Superior temporal gyrus (tissue), 1 donor: ENCODE measurements around the gene LUC7L.

ENCODE experiments used
- DNase-seq: peaks from one replicate; pipeline ENCODE4 v3.0.0-alpha.2; 2016; ENCODE audit errors: extremely low spot score

The LUC7L gene

DNA sequence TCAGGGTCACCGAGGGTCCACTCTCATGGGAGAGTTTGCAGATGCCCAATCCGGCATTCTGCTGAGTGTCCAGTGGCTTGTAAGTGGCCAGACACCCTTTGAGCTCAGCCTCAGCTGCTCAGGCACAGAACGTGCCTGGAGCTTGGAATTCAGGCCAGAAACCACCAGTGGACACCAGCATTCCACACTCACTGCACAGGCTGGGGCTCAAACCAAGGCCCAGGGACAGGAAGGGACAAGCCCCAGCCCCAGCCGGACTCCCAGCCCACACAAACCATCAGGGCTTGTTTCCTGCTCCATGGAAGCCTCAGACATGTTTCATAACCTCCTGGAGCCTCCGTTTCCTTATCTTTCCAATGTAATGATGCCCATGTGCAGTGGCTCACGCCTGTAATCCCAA lies 85.8 kb downstream of the LUC7L start:
- DNase-seq = no peak

DNA sequence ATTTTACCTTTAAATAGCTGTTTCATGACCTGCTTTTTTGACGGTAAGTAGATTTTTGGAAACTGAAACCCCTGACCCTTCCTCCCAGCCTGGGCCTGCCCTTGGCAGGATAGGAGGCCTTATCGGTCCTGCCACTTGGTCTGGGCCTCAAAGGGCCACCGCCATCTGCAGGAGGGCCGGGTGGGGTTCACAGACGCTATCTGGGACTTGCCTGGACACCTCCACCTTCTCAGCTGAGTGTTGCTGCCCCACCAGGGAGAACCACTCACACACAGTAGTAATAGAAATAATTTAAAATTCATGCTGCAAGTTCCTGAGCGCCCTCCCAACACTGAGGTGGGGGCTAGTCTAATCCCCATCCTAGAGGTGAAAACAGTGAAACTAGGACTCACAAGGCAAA lies 86.2 kb downstream of the LUC7L start:
- DNase-seq = no peak

DNA sequence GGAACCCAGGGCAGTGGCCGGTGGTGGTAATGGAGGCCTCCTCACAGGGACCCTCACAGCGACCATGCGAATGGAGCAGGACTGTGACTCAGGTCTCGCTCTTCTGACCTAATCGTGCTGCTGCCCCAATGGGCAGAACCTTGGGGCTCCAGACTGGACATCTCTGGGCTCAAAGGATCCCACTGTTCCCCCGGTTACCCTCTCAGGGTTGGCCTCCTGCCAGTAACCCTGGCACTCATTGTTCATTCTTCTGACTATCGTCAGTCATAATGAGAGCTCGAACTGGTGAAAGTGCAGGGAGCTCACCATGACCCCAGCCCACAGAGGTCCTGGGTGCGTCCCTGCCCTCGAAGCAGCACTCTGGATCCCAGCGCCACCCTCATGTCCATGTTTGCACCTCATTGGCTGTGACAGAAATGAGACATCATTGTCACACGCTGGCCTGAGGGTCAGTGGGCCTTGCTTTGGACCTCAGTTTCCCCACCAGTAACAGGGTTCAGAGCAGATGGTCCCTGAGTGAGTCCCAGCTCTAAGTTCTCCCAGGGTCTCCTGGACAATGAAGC lies 86.8 kb downstream of the LUC7L start:
- peak; percentile 37 for DNase-seq

DNA sequence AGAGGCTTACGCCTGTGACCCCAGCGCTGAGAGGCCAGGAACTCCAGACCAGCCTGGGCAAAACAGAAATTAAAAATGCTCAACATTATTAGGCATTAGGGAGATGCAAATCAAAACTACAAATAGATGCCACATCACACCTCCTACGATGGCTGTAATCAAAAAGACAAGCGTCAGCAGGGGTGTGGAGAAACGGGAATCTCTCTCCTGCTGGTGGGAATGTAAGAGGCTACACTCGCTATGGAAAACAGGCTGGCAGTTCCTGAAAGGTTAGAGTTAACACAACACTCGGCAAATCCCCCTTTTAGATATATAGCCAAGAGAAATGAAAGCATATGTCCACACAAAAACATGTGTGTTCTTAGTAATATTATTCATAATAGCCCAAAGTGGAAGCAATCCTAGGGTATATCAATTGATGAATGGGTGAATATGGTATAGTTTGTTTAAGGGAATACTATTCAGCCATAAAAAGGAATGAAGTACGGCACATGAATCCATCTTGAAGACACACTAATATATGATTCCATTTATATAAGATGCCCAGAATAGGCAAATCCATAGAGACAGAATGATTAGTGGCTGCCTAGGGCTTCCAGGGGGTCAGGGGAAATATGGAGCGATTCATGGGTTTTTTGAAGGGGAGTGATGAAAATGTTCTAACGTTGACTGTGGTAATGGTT lies 88.9 kb downstream of the LUC7L start:
- no peak for DNase-seq
